ENCODE data around the gene SBNO1. TPM values are rescaled to one million over a fixed set of nuclear protein-coding genes. Genes with fewer than 3 reads are reported as not detected.

SBNO1 gene
- total RNA-seq, 4 donors from 2014 or later: 19.2 to 26.2 (median 21.4) TPM

DNA sequence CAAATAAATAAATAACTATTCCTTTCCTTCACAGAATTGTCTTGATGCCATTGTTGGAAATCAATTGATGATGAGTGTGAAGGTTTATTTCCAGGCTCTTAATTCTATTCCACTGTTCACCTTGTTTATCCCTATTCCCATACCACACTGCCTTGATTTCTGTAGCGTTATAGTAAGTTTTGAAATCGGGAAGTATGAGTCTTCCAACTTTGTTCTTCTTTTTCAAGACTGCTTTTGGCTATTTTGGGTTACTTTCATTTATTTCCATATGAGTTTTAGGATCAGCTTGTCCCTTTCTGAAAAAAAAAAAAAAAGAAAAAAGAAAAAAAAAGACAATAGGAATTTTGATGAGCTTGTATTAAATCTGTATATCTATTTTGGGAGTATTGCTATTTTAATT lies 83.7 kb downstream of the SBNO1 start:
- TF ChIP-seq, protein P1, sequence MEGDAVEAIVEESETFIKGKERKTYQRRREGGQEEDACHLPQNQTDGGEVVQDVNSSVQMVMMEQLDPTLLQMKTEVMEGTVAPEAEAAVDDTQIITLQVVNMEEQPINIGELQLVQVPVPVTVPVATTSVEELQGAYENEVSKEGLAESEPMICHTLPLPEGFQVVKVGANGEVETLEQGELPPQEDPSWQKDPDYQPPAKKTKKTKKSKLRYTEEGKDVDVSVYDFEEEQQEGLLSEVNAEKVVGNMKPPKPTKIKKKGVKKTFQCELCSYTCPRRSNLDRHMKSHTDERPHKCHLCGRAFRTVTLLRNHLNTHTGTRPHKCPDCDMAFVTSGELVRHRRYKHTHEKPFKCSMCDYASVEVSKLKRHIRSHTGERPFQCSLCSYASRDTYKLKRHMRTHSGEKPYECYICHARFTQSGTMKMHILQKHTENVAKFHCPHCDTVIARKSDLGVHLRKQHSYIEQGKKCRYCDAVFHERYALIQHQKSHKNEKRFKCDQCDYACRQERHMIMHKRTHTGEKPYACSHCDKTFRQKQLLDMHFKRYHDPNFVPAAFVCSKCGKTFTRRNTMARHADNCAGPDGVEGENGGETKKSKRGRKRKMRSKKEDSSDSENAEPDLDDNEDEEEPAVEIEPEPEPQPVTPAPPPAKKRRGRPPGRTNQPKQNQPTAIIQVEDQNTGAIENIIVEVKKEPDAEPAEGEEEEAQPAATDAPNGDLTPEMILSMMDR (IDR thresholded peaks at IDR 0.05; ENCODE audit: low read depth): no peak

DNA sequence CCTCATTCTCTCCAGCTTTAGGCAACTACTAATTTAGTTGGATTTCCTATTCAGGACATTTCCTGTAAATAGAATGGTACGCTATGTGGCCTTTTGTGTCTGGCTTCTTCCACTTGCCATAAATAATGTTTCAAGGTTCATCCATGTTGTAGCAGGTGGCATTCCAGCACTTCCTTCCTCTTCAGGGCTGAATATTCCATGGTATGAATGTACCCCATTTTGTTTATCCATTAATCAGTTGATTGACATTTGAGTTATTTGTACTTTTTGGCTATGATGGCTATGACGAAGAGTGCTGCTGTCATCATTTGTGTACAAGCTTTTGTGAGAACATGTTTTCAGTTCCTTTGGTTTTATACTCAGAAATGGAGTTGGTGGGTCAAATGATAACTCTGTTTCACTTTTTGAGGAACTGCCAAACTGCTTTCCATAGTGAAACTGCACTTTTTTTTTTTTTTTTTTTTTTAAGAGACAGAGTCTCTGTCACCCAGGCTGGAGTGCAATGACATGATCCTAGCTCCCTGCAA lies 86.5 kb downstream of the SBNO1 start:
- TF ChIP-seq, protein P1 (IDR thresholded peaks at IDR 0.05; ENCODE audit: low read depth): no peak

DNA sequence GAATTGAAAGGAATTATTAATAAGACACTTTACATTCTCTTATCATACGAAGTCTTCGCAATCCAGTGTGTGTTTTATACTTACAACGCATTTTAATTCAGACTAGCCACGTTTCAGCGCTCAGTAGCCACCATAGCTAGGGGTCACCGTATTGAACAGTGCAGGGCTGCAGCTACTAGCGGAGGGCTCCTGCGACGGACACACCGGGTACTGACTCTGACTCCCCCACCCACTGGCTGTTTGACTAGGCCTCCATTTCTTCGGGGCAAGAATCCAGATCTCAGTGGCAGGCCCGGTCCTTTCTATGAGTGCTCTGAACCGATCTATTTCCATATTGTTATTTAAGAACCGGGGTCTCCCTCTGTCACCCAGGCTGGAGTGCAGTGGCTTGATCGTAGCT lies 91.5 kb downstream of the SBNO1 start:
- TF ChIP-seq, protein P1 (IDR thresholded peaks at IDR 0.05; ENCODE audit: low read depth): no peak

DNA sequence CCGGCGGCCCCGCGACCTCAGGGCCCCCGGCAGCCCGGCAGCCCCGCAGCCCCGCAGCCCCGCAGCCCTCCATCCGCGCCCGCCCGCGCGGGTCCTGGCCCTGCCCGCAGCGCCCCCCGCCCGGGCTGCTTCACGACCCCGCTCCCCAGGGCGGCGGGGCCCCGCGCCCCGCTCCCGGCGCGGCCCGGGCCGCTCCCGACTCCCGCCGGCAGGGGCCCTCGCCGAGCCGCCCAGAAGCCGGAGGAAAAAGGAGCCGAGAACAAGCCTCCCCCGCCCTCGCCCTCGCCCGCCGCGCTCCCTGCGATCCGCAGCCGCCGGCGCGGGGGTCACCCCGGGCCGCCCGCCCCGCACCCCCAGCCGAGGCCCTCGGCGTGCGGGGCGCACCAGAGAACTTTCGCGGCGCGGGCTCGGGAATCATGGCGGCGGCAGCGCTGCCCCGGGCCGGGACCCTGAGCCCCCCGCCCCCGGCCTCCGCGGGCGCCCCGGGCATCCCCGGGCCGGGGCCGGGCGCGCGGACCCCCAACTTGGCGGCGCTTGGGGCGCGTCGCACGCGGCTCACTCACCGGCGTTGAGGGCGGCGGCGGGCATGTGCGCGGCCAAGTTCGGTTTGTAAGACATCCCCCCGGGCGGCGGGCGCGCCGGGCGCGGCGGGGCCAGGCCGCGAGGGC lies 93.5 kb downstream of the SBNO1 start:
- TF ChIP-seq, protein P1 (IDR thresholded peaks at IDR 0.05; ENCODE audit: low read depth): no peak

DNA sequence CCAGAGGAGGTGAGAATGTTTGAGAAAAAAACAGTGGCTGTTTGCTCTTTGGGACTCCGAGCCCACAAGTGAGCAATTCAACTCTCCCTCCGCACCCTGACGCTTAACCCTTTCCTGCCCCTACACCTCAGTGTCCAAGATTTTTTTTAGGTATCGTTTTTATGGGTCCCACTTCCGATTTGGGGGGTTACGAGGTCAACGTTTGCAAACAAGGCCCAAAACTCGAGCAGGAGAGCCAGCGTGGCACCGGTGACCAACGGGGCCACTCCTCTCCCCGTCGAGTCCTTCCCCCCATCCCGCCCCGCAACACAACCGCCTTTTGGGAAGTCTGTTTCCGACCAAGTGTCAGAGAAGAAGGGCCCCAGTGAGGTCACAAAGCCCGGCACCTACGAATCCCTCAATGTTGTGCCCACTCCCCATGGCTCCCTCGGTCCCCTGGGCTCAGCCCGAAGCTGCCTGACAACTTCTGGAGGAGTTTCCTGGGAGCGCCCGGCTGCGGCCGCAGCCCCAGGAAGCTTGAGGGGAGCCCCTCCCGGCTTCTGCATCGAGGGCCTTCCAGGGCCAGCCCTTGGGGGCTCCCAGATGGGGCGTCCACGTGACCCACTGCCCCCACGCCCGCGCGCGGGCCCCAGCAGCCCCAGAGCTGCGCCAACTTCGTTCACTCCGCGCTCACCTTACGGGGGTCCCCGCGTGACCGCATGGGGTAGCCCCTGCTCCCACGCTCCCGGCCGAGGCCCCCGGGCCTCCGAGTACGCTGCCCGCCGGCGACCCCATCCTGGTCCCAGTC lies 94.2 kb downstream of the SBNO1 start:
- TF ChIP-seq, protein P1 (IDR thresholded peaks at IDR 0.05; ENCODE audit: low read depth): no peak

DNA sequence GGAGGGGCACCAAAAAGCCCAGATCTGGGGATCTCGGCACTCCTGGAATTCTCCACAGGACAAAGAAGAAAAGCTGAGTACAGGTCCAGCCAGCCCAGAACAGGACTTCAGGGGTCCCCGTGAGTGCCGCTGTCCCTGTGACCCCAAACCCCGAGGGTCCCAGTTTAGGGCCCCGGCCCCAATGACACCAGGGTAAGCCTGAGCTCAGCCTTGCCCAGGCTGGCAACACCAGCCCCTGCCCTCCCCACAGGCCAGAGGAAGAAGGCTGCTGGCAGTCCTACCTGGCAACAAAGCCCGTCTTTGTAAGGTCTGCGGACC lies 94.8 kb downstream of the SBNO1 start:
- TF ChIP-seq, protein P1 (IDR thresholded peaks at IDR 0.05; ENCODE audit: low read depth): no peak

DNA sequence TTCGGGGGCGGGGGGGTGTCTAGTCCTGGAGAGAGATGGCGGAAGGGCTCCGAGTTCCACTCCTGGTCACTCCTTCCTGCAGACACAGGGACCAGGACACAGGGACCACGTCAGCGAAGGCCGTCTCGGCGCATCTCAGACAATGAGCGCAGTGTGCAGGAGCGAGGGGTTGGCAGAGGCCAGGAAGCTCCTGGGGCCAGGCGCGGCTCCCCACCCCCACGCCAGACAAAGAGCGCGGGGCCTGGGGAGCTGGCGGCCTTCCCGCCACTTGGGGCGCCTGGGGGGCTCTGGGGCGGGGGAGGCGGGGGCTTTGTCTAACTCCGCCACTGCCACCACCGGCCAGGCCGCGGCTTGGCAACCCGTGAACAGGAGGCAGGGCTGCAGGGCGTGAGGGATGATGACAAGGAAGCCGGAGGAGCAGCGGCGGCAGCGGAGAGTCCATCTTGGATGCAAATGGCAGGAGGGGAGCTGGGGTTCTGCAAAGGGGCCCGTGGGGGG lies 95.2 kb downstream of the SBNO1 start:
- TF ChIP-seq, protein P1 (IDR thresholded peaks at IDR 0.05; ENCODE audit: low read depth): no peak
